ENCODE results near the gene FATE1.

Gene FATE1

DNA sequence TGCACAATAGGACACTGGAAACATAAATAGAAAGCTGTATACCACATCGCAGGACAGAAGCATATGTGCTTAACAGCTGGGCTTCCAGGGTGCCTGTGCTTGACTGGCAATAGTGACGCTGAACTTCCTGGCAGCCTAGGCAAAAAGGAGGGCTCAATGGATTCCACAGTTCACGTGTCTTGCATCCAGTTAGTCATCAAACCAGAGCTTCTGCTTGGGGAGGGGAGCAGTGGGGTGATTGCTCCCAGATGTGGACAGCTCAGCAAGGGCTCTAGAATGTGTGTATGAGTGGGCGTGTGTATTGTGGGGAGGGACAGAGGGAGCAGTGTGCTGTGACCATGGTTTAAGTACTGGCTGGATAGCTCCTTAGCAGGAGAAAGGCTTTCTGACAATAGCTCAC is 18.3 kb upstream of the FATE1 start:
- no peak for TF ChIP-seq ZNF623 (tag by site-specific recombination; IDR thresholded peaks at IDR 0.05)
- TF ChIP-seq, protein P1, sequence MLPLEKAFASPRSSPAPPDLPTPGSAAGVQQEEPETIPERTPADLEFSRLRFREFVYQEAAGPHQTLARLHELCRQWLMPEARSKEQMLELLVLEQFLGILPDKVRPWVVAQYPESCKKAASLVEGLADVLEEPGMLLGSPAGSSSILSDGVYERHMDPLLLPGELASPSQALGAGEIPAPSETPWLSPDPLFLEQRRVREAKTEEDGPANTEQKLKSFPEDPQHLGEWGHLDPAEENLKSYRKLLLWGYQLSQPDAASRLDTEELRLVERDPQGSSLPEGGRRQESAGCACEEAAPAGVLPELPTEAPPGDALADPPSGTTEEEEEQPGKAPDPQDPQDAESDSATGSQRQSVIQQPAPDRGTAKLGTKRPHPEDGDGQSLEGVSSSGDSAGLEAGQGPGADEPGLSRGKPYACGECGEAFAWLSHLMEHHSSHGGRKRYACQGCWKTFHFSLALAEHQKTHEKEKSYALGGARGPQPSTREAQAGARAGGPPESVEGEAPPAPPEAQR (tag by site-specific recombination; IDR thresholded peaks at IDR 0.05) = no peak
- no peak for TF ChIP-seq ZNF169 (tag by site-specific recombination; IDR thresholded peaks at IDR 0.05)
- no peak for TF ChIP-seq ZNF660 (tag by site-specific recombination; IDR thresholded peaks at IDR 0.05)
- TF ChIP-seq, protein P2, sequence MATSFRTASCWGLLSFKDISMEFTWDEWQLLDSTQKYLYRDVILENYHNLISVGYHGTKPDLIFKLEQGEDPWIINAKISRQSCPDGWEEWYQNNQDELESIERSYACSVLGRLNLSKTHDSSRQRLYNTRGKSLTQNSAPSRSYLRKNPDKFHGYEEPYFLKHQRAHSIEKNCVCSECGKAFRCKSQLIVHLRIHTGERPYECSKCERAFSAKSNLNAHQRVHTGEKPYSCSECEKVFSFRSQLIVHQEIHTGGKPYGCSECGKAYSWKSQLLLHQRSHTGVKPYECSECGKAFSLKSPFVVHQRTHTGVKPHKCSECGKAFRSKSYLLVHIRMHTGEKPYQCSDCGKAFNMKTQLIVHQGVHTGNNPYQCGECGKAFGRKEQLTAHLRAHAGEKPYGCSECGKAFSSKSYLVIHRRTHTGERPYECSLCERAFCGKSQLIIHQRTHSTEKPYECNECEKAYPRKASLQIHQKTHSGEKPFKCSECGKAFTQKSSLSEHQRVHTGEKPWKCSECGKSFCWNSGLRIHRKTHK (tag by site-specific recombination; IDR thresholded peaks at IDR 0.05) = no peak
- TF ChIP-seq ZNF175 (tag by site-specific recombination; IDR thresholded peaks at IDR 0.05) = no peak
- no peak for TF ChIP-seq ZNF785 (tag by site-specific recombination; IDR thresholded peaks at IDR 0.05)
- TF ChIP-seq ZNF658 (tag by site-specific recombination; IDR thresholded peaks at IDR 0.05) = no peak
- TF ChIP-seq ZBTB20 (tag by site-specific recombination; IDR thresholded peaks at IDR 0.05) = no peak
- TF ChIP-seq ZNF366 (tag by site-specific recombination; conservative IDR thresholded peaks at IDR 0.05) = no peak
- TF ChIP-seq ZNF274 (IDR thresholded peaks at IDR 0.05; ENCODE audit: low read length) = no peak
- no peak for TF ChIP-seq ZNF274 (tag by site-specific recombination; IDR thresholded peaks at IDR 0.05; ENCODE audit: borderline replicate concordance)
- CTCF ChIA-PET = interaction anchor here (0.5 kb wide), 1 partner anchor 19 kb away, joined by 3 read pairs; no protein-coding TSS in a partner anchor
- POLR2A ChIA-PET = no interaction called here

DNA sequence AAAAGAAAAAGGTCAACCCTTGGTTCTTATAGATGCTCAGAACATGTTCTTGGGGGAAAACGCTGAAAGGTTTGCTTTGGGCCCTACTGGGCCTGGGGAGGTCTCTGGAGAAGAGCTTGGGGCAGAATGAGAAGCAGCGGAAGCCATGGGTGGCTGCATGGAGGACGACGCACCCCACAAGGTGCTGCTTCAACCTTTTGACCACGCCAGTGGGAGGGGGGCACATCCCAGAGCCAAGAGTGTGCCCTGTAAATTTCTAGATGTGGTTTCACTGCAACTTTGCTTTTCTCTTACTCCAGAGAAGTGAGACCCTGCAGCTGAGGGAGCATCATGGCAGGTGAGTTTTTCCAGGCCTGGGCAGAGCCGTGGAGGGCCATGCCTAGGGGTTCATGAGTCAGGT is 17.4 kb upstream of the FATE1 start:
- Histone ChIP-seq H3K27ac (ENCODE audit: extremely low read depth, low read depth, low read length) (no peak overlapping the region), H3K36me3 (ENCODE audit: control insufficient read depth in 2 of 2, insufficient read depth in 1 of 2, low read length in 2 of 2) (no peaks in the 10 kb centered on the region), H3K4me3 (ENCODE audit: low read depth, low read length) (no peak overlapping the region), H3K4me1 (ENCODE audit: control insufficient read depth, insufficient read depth, low read length) (no peaks in the 10 kb centered on the region), H3K9me3 (ENCODE audit: control insufficient read depth, insufficient read depth, low read depth, low read length) (no peaks in the 10 kb centered on the region)
- no peak for TF ChIP-seq ZNF335 (tag by site-specific recombination; conservative IDR thresholded peaks at IDR 0.05)
- no peak for TF ChIP-seq BCL11B (tag by site-specific recombination; IDR thresholded peaks at IDR 0.05; ENCODE audit: low read depth)
- no peak for TF ChIP-seq KLF10 (tag by site-specific recombination; IDR thresholded peaks at IDR 0.05)
- no peak for TF ChIP-seq YY2 (tag by site-specific recombination; IDR thresholded peaks at IDR 0.05)
- no peak for TF ChIP-seq MYNN (tag by site-specific recombination; IDR thresholded peaks at IDR 0.05; ENCODE audit: borderline replicate concordance)
- no peak for TF ChIP-seq HOXC10 (CRISPR knock-in tag; IDR thresholded peaks at IDR 0.05)
- TF ChIP-seq ZNF19 (tag by site-specific recombination; IDR thresholded peaks at IDR 0.05; ENCODE audit: low read depth) = no peak
- ChIA-PET POLR2A (no interaction called here), CTCF (no interaction called here)

More for the DNA sequence above, 18.3 kb upstream of the FATE1 start:
- Histone ChIP-seq H3K27ac (ENCODE audit: extremely low read depth, low read depth, low read length) (no peak overlapping the region), H3K36me3 (ENCODE audit: control insufficient read depth in 2 of 2, insufficient read depth in 1 of 2, low read length in 2 of 2) (no peaks in the 10 kb centered on the region), H3K9me3 (ENCODE audit: control insufficient read depth, insufficient read depth, low read depth, low read length) (no peaks in the 10 kb centered on the region), H3K4me3 (ENCODE audit: low read depth, low read length) (no peak overlapping the region), H3K4me1 (ENCODE audit: control insufficient read depth, insufficient read depth, low read length) (no peaks in the 10 kb centered on the region)

DNA sequence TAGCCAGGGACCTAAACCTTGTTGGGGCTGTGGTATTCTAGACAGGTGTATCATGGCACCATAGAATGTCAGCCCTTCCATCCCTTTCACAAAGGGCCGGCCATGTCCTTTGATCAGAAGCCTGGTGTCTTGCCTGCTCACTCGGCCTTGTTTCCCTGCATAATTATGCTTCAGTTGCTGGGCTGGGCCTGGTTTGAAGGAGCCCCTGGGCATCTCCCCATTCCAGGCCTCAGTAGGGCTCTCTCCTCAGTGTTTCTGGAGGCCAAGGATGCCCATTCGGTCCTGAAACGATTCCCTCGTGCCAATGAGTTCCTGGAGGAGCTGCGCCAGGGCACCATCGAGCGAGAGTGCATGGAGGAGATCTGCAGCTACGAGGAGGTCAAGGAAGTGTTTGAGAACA is 16.1 kb upstream of the FATE1 start:
- POLR2A ChIA-PET = no interaction called here
- H3K9me3 ChIP-seq (ENCODE audit: control insufficient read depth, insufficient read depth, low read depth, low read length) = no peaks in the 10 kb centered on the region
- H3K4me3 ChIP-seq (ENCODE audit: low read depth, low read length) = no peak overlapping the region
- H3K36me3 ChIP-seq (ENCODE audit: control insufficient read depth in 2 of 2, insufficient read depth in 1 of 2, low read length in 2 of 2) = no peaks in the 10 kb centered on the region
- H3K4me1 ChIP-seq (ENCODE audit: control insufficient read depth, insufficient read depth, low read length) = no peaks in the 10 kb centered on the region
- CTCF ChIA-PET = no interaction called here
- no peak overlapping the region for H3K27ac ChIP-seq (ENCODE audit: extremely low read depth, low read depth, low read length)
- TF ChIP-seq ZNF155 (tag by site-specific recombination; IDR thresholded peaks at IDR 0.05) = no peak
- TF ChIP-seq BCL11A (tag by site-specific recombination; IDR thresholded peaks at IDR 0.05; ENCODE audit: low read depth) = no peak
- TF ChIP-seq ZNF558 (tag by site-specific recombination; IDR thresholded peaks at IDR 0.05) = no peak
- TF ChIP-seq, protein P3, sequence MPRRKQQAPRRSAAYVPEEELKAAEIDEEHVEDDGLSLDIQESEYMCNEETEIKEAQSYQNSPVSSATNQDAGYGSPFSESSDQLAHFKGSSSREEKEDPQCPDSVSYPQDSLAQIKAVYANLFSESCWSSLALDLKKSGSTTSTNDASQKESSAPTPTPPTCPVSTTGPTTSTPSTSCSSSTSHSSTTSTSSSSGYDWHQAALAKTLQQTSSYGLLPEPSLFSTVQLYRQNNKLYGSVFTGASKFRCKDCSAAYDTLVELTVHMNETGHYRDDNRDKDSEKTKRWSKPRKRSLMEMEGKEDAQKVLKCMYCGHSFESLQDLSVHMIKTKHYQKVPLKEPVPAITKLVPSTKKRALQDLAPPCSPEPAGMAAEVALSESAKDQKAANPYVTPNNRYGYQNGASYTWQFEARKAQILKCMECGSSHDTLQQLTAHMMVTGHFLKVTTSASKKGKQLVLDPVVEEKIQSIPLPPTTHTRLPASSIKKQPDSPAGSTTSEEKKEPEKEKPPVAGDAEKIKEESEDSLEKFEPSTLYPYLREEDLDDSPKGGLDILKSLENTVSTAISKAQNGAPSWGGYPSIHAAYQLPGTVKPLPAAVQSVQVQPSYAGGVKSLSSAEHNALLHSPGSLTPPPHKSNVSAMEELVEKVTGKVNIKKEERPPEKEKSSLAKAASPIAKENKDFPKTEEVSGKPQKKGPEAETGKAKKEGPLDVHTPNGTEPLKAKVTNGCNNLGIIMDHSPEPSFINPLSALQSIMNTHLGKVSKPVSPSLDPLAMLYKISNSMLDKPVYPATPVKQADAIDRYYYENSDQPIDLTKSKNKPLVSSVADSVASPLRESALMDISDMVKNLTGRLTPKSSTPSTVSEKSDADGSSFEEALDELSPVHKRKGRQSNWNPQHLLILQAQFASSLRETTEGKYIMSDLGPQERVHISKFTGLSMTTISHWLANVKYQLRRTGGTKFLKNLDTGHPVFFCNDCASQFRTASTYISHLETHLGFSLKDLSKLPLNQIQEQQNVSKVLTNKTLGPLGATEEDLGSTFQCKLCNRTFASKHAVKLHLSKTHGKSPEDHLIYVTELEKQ (tag by site-specific recombination; IDR thresholded peaks at IDR 0.05; ENCODE audit: borderline replicate concordance) = no peak
- no peak for TF ChIP-seq ZNF184 (tag by site-specific recombination; IDR thresholded peaks at IDR 0.05)
- TF ChIP-seq SCRT2 (tag by site-specific recombination; IDR thresholded peaks at IDR 0.05) = no peak
- no peak for TF ChIP-seq RBAK (tag by site-specific recombination; IDR thresholded peaks at IDR 0.05)
- no peak for TF ChIP-seq ZNF473 (tag by site-specific recombination; IDR thresholded peaks at IDR 0.05)
- no peak for TF ChIP-seq ZNF112 (tag by site-specific recombination; IDR thresholded peaks at IDR 0.05)
